C4-2B (cell line): ENCODE results near the gene CPT1C.

Experiments
- CTCF ChIP-seq: fragments of 450-650 bp; conservative IDR thresholded peaks from 2 replicates; pipeline ENCODE4 v1.5.1; 2017; ENCODE audit warnings: mild to moderate bottlenecking
- ZFX ChIP-seq: fragments of 450-650 bp; IDR thresholded peaks from 2 replicates; pipeline ENCODE4 v1.6.1; 2017

DNA sequence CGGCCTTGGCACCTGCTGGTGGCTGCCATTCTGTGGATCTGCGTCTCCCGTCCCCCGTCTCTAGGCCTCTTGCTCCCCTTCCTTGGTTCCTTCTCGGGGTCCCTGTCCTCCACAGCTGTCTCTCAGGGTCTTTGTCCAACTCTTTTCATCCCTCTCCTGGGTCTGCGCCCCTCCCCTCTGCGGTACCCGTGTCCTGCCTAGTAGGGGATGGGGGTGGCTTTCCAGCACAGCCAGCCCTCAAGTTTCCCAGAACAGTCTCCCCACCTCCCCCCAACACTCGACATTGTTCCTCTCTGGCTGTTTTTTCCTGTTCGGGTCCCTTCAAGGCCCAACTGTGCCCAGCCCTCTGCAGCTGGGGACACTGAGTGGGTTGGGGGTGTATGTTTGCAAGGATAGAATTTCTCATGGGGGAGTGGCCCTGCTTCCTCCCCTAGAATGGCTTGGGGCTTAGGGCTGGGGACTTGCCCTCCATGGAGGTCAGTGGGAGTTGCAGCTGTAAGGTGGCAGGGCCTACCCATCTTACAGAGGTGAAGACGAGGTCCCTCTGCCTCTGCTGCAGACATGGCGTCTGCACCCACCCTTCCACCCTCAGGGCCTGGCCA is 2.3 kb upstream of the CPT1C start:
- TF ChIP-seq CTCF (no peak), ZFX (no peak)
